Glomerular endothelial cell (primary cell): ENCODE measurements around the gene TUSC2. TPM values are rescaled to one million over a fixed set of nuclear protein-coding genes. Genes with fewer than 3 reads are reported as not detected.

Experiments
- DNase-seq: peaks from one replicate; pipeline ENCODE4 v3.0.0-alpha.2; 2011; ENCODE audit warnings: low read depth, low spot score; ENCODE audit errors: extremely low read depth
- total RNA-seq: library from RNA; depleted of rRNA; stranded (reverse); fragments of >200 nt; gene quantifications from 2 replicates; pipeline ENCODE4 v1.2.3, GENCODE V29; 2015

The TUSC2 gene
- total RNA-seq, 1 donor from 2014 or later: 28.0 TPM

DNA sequence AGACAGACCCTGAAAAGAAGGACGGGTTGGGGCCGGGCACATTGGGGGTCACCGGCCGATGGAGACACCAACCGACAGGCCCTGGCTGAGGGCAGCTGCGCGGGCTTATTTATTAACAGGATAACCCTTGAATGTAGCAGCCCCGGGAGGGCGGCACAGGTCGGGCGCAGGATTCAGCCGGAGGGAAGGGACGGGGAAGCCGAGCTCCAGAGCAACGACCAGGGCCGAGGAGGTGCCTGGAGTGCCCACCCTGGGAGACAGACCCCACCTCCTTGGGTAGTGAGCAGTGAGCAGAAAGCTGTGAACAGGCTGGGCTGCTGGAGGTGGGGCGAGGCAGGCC is 51.3 kb downstream of the TUSC2 start:
- no peak for DNase-seq

DNA sequence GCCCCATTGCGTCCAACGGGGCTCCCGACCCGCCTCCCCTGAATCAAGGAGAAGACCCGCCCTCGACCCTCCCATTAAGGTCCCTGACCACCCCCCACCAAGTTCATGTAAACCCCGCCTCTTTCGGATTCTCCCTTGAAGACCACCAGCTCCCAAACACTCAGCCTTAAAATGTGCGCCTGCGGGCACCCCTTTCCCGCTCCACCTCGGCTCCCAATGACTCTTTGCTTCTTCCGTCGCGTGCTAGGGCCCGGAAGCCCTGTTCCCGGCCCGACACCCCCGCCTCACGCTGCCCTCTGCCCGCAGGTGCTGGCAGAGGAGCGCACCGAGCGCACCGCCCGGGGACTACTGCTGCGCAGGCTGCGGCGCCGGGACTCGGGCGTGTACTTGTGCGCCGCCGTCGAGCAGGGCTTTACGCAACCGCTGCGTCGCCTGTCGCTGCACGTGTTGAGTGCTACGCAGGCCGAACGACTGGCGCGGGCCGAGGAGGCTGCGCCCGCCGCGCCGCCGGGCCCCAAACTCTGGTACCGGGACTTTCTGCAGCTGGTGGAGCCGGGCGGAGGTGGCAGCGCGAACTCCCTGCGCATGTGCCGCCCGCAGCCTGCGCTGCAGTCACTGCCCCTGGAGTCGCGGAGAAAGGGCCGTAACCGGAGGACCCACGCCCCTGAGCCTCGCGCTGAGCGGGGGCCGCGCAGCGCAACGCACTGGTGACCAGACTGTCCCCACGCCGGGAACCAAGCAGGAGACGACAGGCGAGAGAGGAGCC is 51.8 kb downstream of the TUSC2 start:
- DNase-seq: no peak

DNA sequence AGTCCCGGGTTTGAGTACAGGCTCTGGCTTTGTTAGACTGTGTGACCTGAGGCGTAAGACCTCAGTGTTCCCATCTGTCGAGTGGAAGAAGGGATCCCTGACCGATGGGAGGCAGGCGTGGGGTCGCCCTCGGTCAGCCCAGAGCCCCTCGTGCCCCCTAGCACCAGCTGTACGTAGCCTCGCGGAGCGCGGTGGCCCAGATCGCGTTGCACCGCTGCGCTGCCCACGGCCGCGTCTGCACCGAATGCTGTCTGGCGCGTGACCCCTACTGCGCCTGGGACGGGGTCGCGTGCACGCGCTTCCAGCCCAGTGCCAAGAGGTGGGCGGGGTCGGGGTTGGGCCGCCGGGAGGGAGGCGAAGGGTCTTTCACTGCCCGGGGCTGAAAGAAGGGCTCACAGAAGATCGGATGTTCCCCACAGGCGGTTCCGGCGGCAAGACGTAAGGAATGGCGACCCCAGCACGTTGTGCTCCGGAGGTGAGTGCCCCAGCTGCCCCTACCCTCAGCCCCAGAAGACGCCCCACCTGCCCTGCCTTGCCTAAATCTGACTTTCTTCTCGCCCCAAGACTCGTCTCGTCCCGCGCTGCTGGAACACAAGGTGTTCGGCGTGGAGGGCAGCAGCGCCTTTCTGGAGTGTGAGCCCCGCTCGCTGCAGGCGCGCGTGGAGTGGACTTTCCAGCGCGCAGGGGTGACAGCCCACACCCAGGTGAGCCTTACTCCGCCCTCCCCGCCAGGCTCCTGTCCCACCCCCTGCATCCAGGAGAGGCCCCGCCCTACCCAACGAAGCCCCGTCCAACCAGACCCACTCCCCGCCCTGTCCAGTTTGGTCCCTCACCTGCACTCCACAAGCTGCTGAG is 52.7 kb downstream of the TUSC2 start:
- DNase-seq: no peak

Other genes starting within 250 kb of the TUSC2 start
- gene RBM5, start 239.3 kb downstream of the TUSC2 start, total RNA-seq: 63.9 and 151 TPM in 2 replicates
- 95.6 and 106 TPM in 2 replicates for gene SEMA3F, start 172.9 kb downstream of the TUSC2 start, total RNA-seq
- not detected in 2 replicates for gene GNAT1, start 136.6 kb downstream of the TUSC2 start, total RNA-seq
- gene SLC38A3, start 123.0 kb downstream of the TUSC2 start, total RNA-seq: not detected in 2 replicates
- gene GNAI2, start 92.0 kb downstream of the TUSC2 start, total RNA-seq: 893 and 1,142 TPM in 2 replicates
- 0.34 and 2.2 TPM in 2 replicates for gene SEMA3B, start 59.1 kb downstream of the TUSC2 start, total RNA-seq
- not detected in 2 replicates for gene LSMEM2, start 49.1 kb downstream of the TUSC2 start, total RNA-seq
- 60.3 and 72.4 TPM in 2 replicates for gene IFRD2, start 35.8 kb downstream of the TUSC2 start, total RNA-seq
- 7.6 and 18.4 TPM in 2 replicates for gene HYAL3, start 28.8 kb downstream of the TUSC2 start, total RNA-seq
- gene NAA80, start 28.8 kb downstream of the TUSC2 start, total RNA-seq: 11.8 and 14.0 TPM in 2 replicates
- gene HYAL1, start 24.6 kb downstream of the TUSC2 start, total RNA-seq: 0.73 and 1.2 TPM in 2 replicates
- gene HYAL2, start 5.5 kb downstream of the TUSC2 start, total RNA-seq: 676 and 849 TPM in 2 replicates
- gene RASSF1, start 12.6 kb upstream of the TUSC2 start, total RNA-seq: 23.8 and 40.5 TPM in 2 replicates
- gene ZMYND10, start 17.5 kb upstream of the TUSC2 start, total RNA-seq: 0.12 and 0.44 TPM in 2 replicates
- 20.9 and 22.7 TPM in 2 replicates for gene NPRL2, start 22.6 kb upstream of the TUSC2 start, total RNA-seq
- gene CYB561D2, start 22.6 kb upstream of the TUSC2 start, total RNA-seq: 16.2 and 19.8 TPM in 2 replicates
- 67.2 and 77.0 TPM in 2 replicates for gene TMEM115, start 31.3 kb upstream of the TUSC2 start, total RNA-seq
- gene CACNA2D2, start 175.4 kb upstream of the TUSC2 start, total RNA-seq: 0.10 TPM in 1 of 2 replicates, not detected in the other
- 4.2 and 4.8 TPM in 2 replicates for gene C3orf18, start 239.5 kb upstream of the TUSC2 start, total RNA-seq
- gene HEMK1, start 241.3 kb upstream of the TUSC2 start, total RNA-seq: 12.9 and 13.8 TPM in 2 replicates